CD4-positive, alpha-beta T cell treated with Interleukin-4 for 4 hours (primary cell): ENCODE measurements around the gene ANKRD63.

Experiments used
- DNase-seq: peaks from one replicate; pipeline ENCODE4 v3.0.0-alpha.2; 2020

The ANKRD63 gene

GRCh38 chr15:40313531-40314398, 30.9 kb upstream of the ANKRD63 start:
- DNase-seq: peak; percentile 67

GRCh38 chr15:40312370-40313158, 29.7 kb upstream of the ANKRD63 start:
- DNase-seq: no peak

- DNase-seq: no peak
These were observed 28.1 kb upstream of the ANKRD63 start for GRCh38 chr15:40310993-40311392.

GRCh38 chr15:40310001-40310959, 27.4 kb upstream of the ANKRD63 start:
- peak; percentile 49 for DNase-seq

- DNase-seq: no peak
These were observed 26.5 kb upstream of the ANKRD63 start for GRCh38 chr15:40309344-40309862.

GRCh38 chr15:40307421-40308211, 24.8 kb upstream of the ANKRD63 start, which contains the start of gene PLCB2:
PLCB2 (minus strand) TSS chr15:40307935; CDS start chr15:40307672, 263 bp downstream.
- peak; percentile 63 for DNase-seq

- no peak for DNase-seq
These were observed 24.0 kb upstream of the ANKRD63 start for GRCh38 chr15:40306908-40307307.

GRCh38 chr15:40306371-40306770, 23.5 kb upstream of the ANKRD63 start:
- DNase-seq: no peak

- DNase-seq: no peak
These were observed 22.4 kb upstream of the ANKRD63 start for GRCh38 chr15:40305281-40305680.

- DNase-seq: no peak
These were observed 20.7 kb upstream of the ANKRD63 start for GRCh38 chr15:40303576-40303975.

GRCh38 chr15:40302981-40303380, 20.1 kb upstream of the ANKRD63 start:
- DNase-seq: no peak

GRCh38 chr15:40302288-40302886, 19.5 kb upstream of the ANKRD63 start:
- no peak for DNase-seq

GRCh38 chr15:40301467-40302179, 18.8 kb upstream of the ANKRD63 start:
- DNase-seq: no peak

- DNase-seq: no peak
These were observed 17.9 kb upstream of the ANKRD63 start for GRCh38 chr15:40300771-40301170.

- no peak for DNase-seq
These were observed 17.5 kb upstream of the ANKRD63 start for GRCh38 chr15:40300367-40300766.

- DNase-seq: no peak
These were observed 15.5 kb upstream of the ANKRD63 start for GRCh38 chr15:40298216-40298935.

GRCh38 chr15:40297356-40297755, 14.5 kb upstream of the ANKRD63 start:
- DNase-seq: no peak

GRCh38 chr15:40296561-40297230, 13.8 kb upstream of the ANKRD63 start:
- DNase-seq: no peak
